Mammary epithelial cell (primary cell): ENCODE data around the gene DCP1B.
A peak's percentile ranks its signal among the peaks of the same experiment; 100 is the strongest.

Source experiments
- CTCF ChIP-seq, 2 donors: IDR thresholded peaks in 1 of 2; conservative IDR thresholded peaks in 1 of 2; 2 replicates each; pipeline ENCODE4 v1.5.1; 2011 to 2012; ENCODE audit warnings: inconsistent platforms in 2 of 2, low read length in 2 of 2, mild to moderate bottlenecking in 2 of 2, control low read depth in 1 of 2, low read depth in 1 of 2; ENCODE audit not compliant: insufficient read depth in 1 of 2; ENCODE audit errors: extremely low read depth in 1 of 2
- EZH2 ChIP-seq: IDR thresholded peaks from 2 replicates; pipeline ENCODE4 v1.6.1; 2012; ENCODE audit warnings: low read length, inconsistent platforms, borderline replicate concordance

GRCh38 chr12:2009623-2010022, 5.4 kb upstream of the DCP1B start:
- TF ChIP-seq CTCF (conservative IDR thresholded peaks at IDR 0.05 in 1 of 2, IDR thresholded peaks at IDR 0.05 in 1 of 2; ENCODE audit: extremely low read depth in 1 of 2, insufficient read depth in 1 of 2, low read depth in 1 of 2, low read length in 2 of 2) (peak in 1 of 2 donors; percentile 17), EZH2 (no peak)
